NT2/D1 (cell line): ENCODE data around the gene NUDCD3.

Source experiments
- YY1 ChIP-seq: IDR thresholded peaks from 2 replicates; pipeline ENCODE4 v1.6.1; 2011; ENCODE audit not compliant: insufficient read length, insufficient read depth
- ZNF274 ChIP-seq: IDR thresholded peaks from 2 replicates; pipeline ENCODE4 v1.6.1; 2011; ENCODE audit warnings: mild to moderate bottlenecking, low read depth, low read length

- TF ChIP-seq ZNF274 (no peak), YY1 (no peak)
Measured at GRCh38 chr7:44380189-44380830, 110.1 kb downstream of the NUDCD3 start.
